AG04449 (cell line): ENCODE measurements around the gene CDH15.

Source experiments
- CTCF ChIA-PET: fragments of 350-600 bp; formaldehyde crosslinking; extraction: SDS; loops from one replicate; lab custom pipeline; 2021; ENCODE audit warnings: antibody characterized with exemption; lab: Yijun Ruan, JAX
- POLR2A ChIA-PET: fragments of 400-600, 350-600 bp; formaldehyde crosslinking; extraction: SDS; loops from one replicate; lab custom pipeline; 2020; ENCODE audit warnings: antibody characterized with exemption, inconsistent platforms; lab: Yijun Ruan, JAX
- DNase-seq: peaks from one replicate; pipeline ENCODE4 v3.0.0-alpha.2; 2010; ENCODE audit warnings: low read depth, low spot score
- H3K4me3 ChIP-seq: 2 replicates; pipeline ENCODE4 v1.5.1; 2011; ENCODE audit warnings: low read depth, mild to moderate bottlenecking, control low read depth, low read length
- CTCF ChIP-seq: IDR thresholded peaks from one replicate; pipeline ENCODE4 v1.5.1; 2011; ENCODE audit warnings: mild to moderate bottlenecking, moderate library complexity, low read length, control low read depth, inconsistent platforms; ENCODE audit not compliant: insufficient read depth; ENCODE audit errors: missing control alignments

The CDH15 gene

GRCh38 chr16:89176717-89177116 lies 5.2 kb downstream of the CDH15 start:
- no peak for DNase-seq
- CTCF ChIA-PET: interaction anchor here (0.9 to 3.2 kb wide), 4 partner anchors 9 to 433 kb away, joined by 3 to 35 read pairs (median 6); no protein-coding TSS in a partner anchor
- H3K4me3 ChIP-seq: no peak overlapping the region
- no peak for TF ChIP-seq CTCF
- POLR2A ChIA-PET: interaction anchor here (0.7 kb wide), 1 partner anchor 8 kb away, joined by 3 read pairs; no protein-coding TSS in a partner anchor

- H3K4me3 ChIP-seq: no peak overlapping the region
- ChIA-PET CTCF (interaction anchor here (1.2 to 3.0 kb wide), 2 partner anchors 10 to 434 kb away, joined by 3 to 35 read pairs; no protein-coding TSS in a partner anchor), POLR2A (interaction anchor here (0.7 kb wide), 1 partner anchor 15 kb away, joined by 3 read pairs; no protein-coding TSS in a partner anchor)
- DNase-seq: no peak
- TF ChIP-seq CTCF: no peak
Observed at GRCh38 chr16:89177501-89177900, 6.0 kb downstream of the CDH15 start.

- TF ChIP-seq CTCF: no peak
- H3K4me3 ChIP-seq: no peak overlapping the region
- CTCF ChIA-PET: interaction anchor here (1.3 to 3.0 kb wide), 2 partner anchors 11 kb away, joined by 8 to 35 read pairs; no protein-coding TSS in a partner anchor
- POLR2A ChIA-PET: no interaction called here
- no peak for DNase-seq
Observed at GRCh38 chr16:89178453-89179147, 7.1 kb downstream of the CDH15 start.

- ChIA-PET POLR2A (no interaction called here), CTCF (interaction anchor here (0.9 to 1.3 kb wide), 2 partner anchors 12 to 14 kb away, joined by 3 to 8 read pairs; no protein-coding TSS in a partner anchor)
- DNase-seq: no peak
- TF ChIP-seq CTCF: no peak
- H3K4me3 ChIP-seq: no peak overlapping the region
Observed at GRCh38 chr16:89179148-89179484, 7.6 kb downstream of the CDH15 start.

GRCh38 chr16:89179656-89180315 lies 8.2 kb downstream of the CDH15 start:
- ChIA-PET POLR2A (interaction anchor here (1.1 kb wide), 1 partner anchor 10 kb away, joined by 3 read pairs; no protein-coding TSS in a partner anchor), CTCF (interaction anchor here (0.9 to 1.3 kb wide), 2 partner anchors 12 to 13 kb away, joined by 3 to 8 read pairs; no protein-coding TSS in a partner anchor)
- no peak overlapping the region for H3K4me3 ChIP-seq
- no peak for DNase-seq
- no peak for TF ChIP-seq CTCF

- DNase-seq: no peak
- TF ChIP-seq CTCF: no peak
- no peak overlapping the region for H3K4me3 ChIP-seq
- POLR2A ChIA-PET: interaction anchor here (0.5 kb wide), 1 partner anchor 15 kb away, joined by 3 read pairs; no protein-coding TSS in a partner anchor
- CTCF ChIA-PET: interaction anchor here (3.5 kb wide), 1 partner anchor 16 kb away, joined by 17 read pairs; no protein-coding TSS in a partner anchor
Observed at GRCh38 chr16:89183463-89183862, 11.9 kb downstream of the CDH15 start.
